T-helper 1 cell treated with Interleukin-12 subunit alpha and Interleukin-12 subunit beta and Interleukin-4 antibody, amounts not matched to agents 30 μg/mL and 1 μg/mL, for 36 hours (primary cell): ENCODE data around the gene ARHGAP35.
"Not testable (repeated sequence)": the region's sequence is repeated elsewhere in the genome, so short reads cannot be mapped to it uniquely, and the experiment has no call there.

Experiments
- H3K27ac Mint-ChIP-seq: one replicate; pipeline ENCODE4 v1.8.0; 2021; ENCODE audit warnings: mild to moderate bottlenecking, mixed read lengths
- H3K27me3 Mint-ChIP-seq: one replicate; pipeline ENCODE4 v1.8.0; 2021; ENCODE audit warnings: low read depth, mixed read lengths
- H3K36me3 Mint-ChIP-seq: one replicate; pipeline ENCODE4 v1.8.0; 2021; ENCODE audit warnings: low read depth, mixed read lengths
- H3K4me1 Mint-ChIP-seq: one replicate; pipeline ENCODE4 v1.8.0; 2021; ENCODE audit warnings: low read depth, mixed read lengths
- H3K4me3 Mint-ChIP-seq: one replicate; pipeline ENCODE4 v1.8.0; 2021; ENCODE audit warnings: mild to moderate bottlenecking, moderate library complexity, mixed read lengths
- H3K9me3 Mint-ChIP-seq: one replicate; pipeline ENCODE4 v1.8.0; 2021; ENCODE audit warnings: mixed read lengths

The ARHGAP35 gene

DNA sequence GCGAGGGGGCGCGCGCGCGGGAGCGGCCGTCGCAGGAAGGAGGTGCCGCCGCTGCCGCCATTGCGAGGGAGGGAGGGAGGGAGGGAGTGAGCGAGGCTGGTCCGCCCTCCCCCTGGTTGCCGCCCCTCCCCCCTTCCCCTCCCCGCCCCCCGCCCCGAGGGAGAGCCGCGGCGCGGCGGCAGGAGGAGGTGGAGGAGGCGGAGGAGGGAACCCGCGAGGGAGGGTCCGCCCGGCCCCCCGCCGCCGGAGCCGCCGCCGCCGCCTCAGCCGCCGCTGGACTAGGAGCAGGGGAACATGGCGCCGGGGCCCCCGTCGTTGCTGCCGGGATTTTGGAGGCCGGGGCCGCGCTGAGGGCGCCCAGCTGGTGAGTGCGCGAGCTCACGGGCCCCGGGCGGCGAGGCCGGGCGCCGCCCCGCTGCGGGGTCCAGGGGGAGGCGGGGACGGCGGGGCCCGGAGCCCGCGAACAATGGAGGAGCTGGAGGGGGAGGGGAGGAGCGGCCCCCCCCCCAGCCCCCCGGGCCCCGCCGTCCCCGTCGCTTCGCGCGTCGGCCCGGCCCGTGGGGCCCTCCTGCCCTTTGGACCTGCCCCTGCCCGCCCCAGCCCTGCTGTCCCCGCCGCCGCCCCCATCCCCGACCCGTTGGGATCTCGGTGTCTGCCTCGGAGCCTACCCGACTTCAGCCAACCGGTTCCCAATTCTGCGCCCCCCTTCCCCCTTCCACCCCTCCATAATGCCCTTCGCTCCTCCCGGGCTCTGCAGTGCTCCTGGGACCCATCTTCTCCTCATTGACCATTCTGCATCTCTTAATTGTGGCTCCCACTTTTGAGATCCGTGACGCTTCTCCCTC lies at the start of gene ARHGAP35:
ARHGAP35 (plus strand) TSS at position 152 of the 845 bp plus-strand sequence. CDS start 57,679 bp downstream, outside the sequence.
- Mint-ChIP-seq H3K27ac (peak within 1 kb of the TSS; percentile 82), H3K27me3 (no peaks in the 10 kb centered on the region), H3K4me1 (peaks cover 19% of the 10 kb centered on the region), H3K9me3 (no peaks in the 10 kb centered on the region), H3K36me3 (peaks cover 7% of the 10 kb centered on the region), H3K4me3 (peak within 1 kb of the TSS; percentile 81)

DNA sequence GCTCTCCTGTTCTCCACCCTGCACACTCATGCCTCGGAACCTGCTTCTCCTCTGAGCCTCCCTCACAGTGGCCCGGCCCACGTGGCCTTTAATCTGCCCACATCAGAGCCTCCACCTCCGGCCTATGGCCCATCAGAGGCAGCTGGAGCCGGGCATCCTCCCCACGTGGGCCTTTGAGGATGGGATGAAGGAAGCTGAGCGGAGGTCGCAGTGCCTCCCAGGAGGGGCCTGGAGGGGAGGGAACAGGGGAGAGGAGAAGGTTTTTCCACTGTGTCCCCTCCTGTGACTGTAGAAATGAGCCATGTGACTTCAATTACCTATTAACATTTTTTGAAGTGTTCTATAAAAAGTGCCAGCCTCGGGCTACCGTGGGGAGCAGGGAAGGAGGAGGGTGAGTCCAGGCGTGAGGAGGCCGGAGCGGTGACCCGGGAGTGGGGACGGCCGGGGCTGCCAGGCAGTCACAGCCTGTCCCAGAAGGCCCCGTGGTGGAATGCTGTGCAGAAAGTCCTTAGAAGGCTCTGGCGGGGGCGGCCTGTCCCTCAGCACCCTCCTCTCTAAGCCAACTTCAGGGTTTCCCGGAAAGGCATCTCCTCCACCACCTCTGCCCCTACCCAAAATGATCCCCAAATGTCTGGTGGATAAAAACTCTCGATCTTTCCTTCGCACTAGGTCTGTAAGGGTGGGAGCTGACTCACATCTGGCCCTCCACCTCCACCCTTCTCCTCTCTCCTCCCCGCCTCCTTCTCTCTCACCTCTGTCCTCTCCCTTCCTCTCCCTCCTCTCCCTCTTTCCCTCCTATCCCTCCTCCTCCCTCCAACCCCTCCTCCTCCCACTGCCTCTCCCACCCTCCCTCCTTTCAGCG lies 47.6 kb upstream of the ARHGAP35 start:
- no peaks in the 10 kb centered on the region for H3K27me3 Mint-ChIP-seq
- no peak overlapping the region for H3K4me3 Mint-ChIP-seq
- H3K27ac Mint-ChIP-seq, result no peak overlapping the region
- H3K9me3 Mint-ChIP-seq, result no peaks in the 10 kb centered on the region
- no peaks in the 10 kb centered on the region for H3K36me3 Mint-ChIP-seq
- H3K4me1 Mint-ChIP-seq, result peaks cover 2% of the 10 kb centered on the region

DNA sequence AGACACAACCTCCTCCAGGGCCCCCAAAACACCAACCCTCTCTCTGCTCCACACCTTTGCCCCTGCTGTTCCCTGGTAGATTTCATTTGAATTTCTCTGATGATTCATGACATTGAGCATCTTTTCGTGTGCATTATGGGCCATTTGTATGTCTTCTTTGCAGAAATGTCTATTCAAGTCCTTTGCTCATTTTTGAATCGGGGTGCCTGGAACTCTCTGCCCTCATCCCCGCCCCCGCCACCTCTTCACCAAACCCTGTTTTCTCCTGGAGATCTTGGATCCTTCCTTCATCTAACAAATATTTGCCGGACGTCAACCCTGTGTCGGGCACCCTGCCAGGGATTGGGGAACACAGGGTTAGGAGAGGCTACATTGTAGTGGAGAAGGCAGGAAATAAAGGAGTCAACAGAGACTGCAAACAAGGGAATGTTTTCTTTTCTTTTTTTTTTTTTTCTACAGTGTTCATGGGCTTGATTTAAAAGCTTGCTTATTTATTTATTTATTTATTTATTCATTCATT lies 46.9 kb upstream of the ARHGAP35 start:
- no peaks in the 10 kb centered on the region for H3K9me3 Mint-ChIP-seq
- H3K27ac Mint-ChIP-seq, result no peak overlapping the region
- H3K36me3 Mint-ChIP-seq, result no peaks in the 10 kb centered on the region
- no peaks in the 10 kb centered on the region for H3K27me3 Mint-ChIP-seq
- peaks cover 2% of the 10 kb centered on the region for H3K4me1 Mint-ChIP-seq
- H3K4me3 Mint-ChIP-seq, result no peak overlapping the region

DNA sequence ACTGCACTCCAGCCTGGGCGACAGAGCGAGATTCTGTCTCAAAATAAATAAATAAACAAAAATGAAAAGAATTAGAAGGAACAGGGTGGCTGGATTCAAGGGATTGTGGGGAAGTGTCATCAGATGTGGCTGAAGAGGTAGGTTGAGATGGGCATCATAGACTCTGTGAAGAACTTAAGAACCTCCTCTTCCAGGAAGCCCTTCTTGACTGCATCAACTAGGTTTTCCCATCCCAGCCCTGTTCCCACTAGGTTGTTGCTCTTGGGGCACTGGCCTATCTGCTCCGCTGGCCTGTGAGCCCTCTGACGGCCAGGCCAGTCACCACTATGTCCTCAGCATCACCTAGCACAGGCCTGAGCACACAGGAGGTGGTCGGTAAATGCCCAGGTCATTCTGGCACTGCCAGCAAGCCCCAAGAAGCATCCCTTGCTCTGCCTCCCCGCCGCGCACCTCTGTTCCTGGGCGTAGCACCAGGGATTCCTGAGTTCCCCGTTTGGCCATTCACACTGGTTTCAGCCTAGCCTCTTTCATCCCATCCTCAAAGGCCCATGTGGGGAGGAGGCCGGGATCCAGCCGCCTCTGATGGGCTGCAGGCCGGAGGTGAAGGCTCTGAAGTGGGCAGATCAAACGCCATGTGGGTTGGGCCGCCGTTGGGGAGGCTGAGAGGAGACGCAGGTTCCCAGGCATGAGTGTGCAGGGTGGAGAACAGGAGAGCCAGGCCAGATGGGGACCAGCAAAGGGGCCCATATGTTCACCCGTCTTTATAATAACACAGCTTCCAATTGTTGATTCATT lies 44.8 kb upstream of the ARHGAP35 start:
- Mint-ChIP-seq H3K27me3 (no peaks in the 10 kb centered on the region), H3K9me3 (no peaks in the 10 kb centered on the region), H3K36me3 (no peaks in the 10 kb centered on the region), H3K27ac (no peak overlapping the region), H3K4me3 (no peak overlapping the region), H3K4me1 (peaks cover 19% of the 10 kb centered on the region)

DNA sequence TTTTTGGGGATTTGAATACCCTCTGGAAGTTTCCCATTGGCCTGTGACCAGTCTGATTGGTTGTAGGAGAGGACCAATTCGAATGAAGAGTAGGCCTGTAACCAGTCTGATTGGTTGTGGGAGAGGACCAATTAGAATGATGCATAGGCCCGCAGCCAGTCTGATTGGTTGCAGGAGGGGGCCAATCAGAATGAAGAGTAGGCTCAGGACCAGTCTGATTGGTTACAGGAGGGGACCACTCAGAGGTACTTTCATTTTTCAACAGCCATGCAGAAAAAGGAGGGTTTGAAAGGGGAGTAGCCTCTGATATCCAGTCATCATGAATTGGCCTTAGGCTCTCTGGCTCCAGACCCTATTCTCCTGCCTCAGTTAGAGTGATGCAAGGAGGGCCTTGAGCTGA lies 42.0 kb upstream of the ARHGAP35 start:
- peaks cover 33% of the 10 kb centered on the region for H3K4me1 Mint-ChIP-seq
- no peaks in the 10 kb centered on the region for H3K36me3 Mint-ChIP-seq
- no peaks in the 10 kb centered on the region for H3K9me3 Mint-ChIP-seq
- H3K27me3 Mint-ChIP-seq, result no peaks in the 10 kb centered on the region
- no peak overlapping the region for H3K4me3 Mint-ChIP-seq
- H3K27ac Mint-ChIP-seq, result no peak overlapping the region

DNA sequence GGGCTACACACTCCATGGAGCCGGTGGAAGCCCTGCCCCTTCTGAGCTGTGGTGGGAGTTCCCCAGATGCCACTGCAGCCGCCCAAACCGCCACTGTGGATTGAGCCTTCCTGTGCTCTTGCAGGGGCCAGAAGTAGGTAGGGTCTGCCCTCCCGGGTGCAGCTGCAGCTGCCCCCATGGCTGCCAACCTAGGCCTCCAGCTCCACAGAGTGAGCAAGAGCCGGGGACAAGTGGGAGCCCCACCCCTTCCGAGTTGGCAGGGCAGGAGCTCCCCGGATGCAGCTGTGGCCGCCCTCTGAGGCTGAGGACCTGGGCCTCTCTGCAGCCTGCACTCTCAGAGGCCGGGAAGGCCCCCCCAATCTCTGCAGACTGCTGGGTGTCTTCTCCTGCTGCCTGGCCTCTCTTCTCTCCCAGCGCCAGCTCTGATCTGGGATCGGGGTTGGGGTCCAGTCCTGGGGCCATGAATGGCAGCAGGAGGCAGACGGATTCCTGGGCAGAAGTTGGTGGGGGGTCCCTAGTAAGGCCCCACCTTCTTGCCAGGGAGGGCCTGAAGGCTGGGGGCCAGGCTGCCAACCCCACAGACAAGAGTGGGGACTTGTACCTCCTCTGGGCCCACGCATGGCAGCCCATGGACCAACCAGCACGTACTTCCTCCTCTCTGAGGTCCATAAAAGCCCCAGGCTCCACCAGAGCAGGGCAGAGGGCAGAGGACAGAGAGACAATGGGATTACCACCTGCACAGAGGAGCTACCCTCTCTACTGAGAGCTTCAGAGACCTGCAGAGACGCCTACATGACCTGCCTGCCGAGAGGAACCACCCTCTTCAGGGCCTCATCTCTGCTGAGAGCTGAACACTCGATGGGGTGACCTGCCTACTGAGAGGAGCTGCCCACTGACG lies 39.0 kb upstream of the ARHGAP35 start:
- no peaks in the 10 kb centered on the region for H3K9me3 Mint-ChIP-seq
- H3K4me1 Mint-ChIP-seq, result peaks cover 48% of the 10 kb centered on the region
- no peaks in the 10 kb centered on the region for H3K27me3 Mint-ChIP-seq

DNA sequence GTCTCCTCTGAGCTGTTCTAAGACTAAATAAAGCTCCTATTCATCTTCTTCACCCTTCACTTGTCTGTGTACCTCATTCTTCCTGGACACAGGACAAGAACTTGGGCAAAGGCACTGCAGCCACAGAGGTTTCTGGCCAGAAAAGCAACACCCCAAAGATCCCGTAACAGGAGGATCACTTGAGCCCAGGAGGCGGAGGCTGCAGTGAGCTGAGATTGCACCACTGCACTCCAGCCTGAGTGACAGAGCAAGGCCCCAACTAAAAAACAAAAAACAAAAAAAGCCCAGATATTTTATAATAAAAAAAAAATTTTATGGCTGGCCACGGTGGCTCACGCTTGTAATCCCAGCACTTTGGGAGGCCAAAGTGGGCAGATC lies 38.4 kb upstream of the ARHGAP35 start:
- not testable (repeated sequence) for H3K36me3 Mint-ChIP-seq, H3K27me3 Mint-ChIP-seq, H3K9me3 Mint-ChIP-seq, H3K4me3 Mint-ChIP-seq
- Mint-ChIP-seq H3K4me1 (peaks cover 48% of the 10 kb centered on the region), H3K27ac (peak overlapping the region; percentile 70)

More for the DNA sequence above, 39.0 kb upstream of the ARHGAP35 start:
- H3K4me3 Mint-ChIP-seq, result no peak overlapping the region
- H3K36me3 Mint-ChIP-seq, result no peaks in the 10 kb centered on the region
- H3K27ac Mint-ChIP-seq, result peak overlapping the region; percentile 75

DNA sequence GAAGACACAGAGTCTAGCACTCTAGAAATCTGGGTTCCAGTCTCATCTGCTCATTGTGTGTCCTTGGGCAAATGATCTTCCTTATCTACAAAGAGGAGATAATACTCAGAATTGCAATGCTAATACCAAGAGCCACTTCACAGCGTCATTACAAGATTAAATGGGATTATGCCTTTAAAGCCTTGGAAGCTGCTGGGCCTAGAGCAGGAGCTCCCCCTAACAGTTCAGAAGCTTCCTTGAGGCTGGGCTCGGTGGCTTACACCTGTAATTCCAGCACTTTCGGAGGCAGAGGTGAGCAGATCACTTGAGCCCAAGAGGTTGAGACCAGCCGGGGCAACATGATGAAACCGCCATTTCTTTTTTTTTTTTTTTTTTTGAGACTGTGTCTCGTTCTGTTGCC lies 37.7 kb upstream of the ARHGAP35 start:
- H3K4me3 Mint-ChIP-seq, result no peak overlapping the region
- no peaks in the 10 kb centered on the region for H3K36me3 Mint-ChIP-seq
- H3K9me3 Mint-ChIP-seq, result no peaks in the 10 kb centered on the region
- H3K27ac Mint-ChIP-seq, result no peak overlapping the region
- H3K27me3 Mint-ChIP-seq, result no peaks in the 10 kb centered on the region
- H3K4me1 Mint-ChIP-seq, result peaks cover 48% of the 10 kb centered on the region

DNA sequence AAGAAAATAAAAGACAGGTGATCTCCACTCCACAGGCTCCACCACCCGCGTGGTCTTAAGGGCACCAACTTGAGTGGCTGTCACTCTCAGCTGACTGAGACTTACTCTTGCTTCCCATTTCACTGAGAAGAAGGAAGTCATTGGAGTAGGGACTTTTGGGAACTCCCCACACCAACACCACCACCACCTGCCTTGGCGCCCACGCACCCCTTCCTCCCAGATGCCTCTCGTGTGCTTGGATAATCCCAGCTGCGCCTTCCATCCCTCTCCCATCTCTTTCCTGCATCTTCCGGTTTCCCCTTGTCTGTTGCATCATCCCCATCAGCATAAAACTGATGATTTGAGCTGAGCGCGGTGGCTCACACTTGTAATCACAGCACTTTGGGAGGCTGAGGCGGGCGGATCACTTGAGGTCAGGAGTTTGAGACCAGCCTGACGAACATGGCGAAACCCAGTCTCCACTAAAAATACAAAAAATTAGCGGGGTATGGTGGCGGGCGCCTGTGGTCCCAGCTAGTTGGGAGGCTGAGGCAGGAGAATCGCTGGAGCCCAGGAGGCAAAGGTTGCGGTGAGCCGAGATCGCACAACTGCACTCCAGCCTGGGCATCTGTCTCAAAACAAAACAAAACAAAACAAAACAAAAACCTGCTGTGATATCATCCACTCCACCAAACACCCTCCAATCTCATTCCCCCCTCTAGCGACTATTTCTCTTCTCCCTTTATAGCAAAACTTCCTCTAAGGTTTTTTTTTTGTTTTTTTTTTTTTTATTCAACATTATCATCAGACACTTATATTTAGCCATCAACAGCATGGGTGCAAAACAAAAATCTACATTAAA lies 35.7 kb upstream of the ARHGAP35 start:
- H3K27ac Mint-ChIP-seq, result peak overlapping the region; percentile 60
- no peak overlapping the region for H3K4me3 Mint-ChIP-seq
- H3K36me3 Mint-ChIP-seq, result no peaks in the 10 kb centered on the region
- peaks cover 42% of the 10 kb centered on the region for H3K4me1 Mint-ChIP-seq
- no peaks in the 10 kb centered on the region for H3K27me3 Mint-ChIP-seq
- H3K9me3 Mint-ChIP-seq, result no peaks in the 10 kb centered on the region

DNA sequence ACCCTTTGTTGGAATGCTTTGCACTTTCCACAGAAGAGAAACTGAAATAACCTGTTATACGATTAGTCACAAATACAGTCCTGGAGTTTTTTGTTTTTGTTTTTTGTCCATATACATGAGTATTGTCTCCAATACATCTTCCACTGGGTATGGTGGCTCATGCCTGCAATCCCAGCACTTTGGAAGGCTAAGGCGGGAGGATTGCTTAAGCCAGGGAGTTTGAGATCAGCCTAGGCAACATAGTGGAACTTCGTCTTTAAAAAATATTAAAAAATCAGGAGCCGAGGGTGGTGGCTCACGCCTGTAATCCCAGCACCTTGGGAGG lies 35.1 kb upstream of the ARHGAP35 start:
- Mint-ChIP-seq H3K36me3 (no peaks in the 10 kb centered on the region), H3K27ac (peak overlapping the region; percentile 60), H3K4me3 (no peak overlapping the region), H3K4me1 (peaks cover 37% of the 10 kb centered on the region), H3K9me3 (no peaks in the 10 kb centered on the region), H3K27me3 (no peaks in the 10 kb centered on the region)

DNA sequence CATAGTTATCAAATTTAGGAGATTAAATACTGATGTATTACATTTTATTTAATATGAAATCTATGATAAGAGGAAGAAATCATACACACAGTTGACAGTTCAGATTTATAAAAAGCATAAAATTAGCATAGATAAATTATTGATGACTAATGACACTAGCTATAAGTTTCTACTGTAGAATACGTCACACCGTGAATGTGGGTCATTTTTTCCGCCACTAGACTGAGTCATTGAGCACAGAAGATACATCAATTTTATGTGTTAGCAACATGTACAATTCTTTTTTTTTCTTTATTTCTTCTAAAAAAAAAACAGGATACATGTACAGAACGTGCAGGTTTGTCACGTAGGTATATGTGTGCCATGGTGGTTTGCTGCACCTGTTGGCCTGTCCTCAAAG lies 32.3 kb upstream of the ARHGAP35 start:
- Mint-ChIP-seq H3K27ac (no peak overlapping the region), H3K9me3 (no peaks in the 10 kb centered on the region), H3K36me3 (no peaks in the 10 kb centered on the region), H3K4me3 (no peak overlapping the region), H3K27me3 (no peaks in the 10 kb centered on the region), H3K4me1 (peaks cover 23% of the 10 kb centered on the region)

DNA sequence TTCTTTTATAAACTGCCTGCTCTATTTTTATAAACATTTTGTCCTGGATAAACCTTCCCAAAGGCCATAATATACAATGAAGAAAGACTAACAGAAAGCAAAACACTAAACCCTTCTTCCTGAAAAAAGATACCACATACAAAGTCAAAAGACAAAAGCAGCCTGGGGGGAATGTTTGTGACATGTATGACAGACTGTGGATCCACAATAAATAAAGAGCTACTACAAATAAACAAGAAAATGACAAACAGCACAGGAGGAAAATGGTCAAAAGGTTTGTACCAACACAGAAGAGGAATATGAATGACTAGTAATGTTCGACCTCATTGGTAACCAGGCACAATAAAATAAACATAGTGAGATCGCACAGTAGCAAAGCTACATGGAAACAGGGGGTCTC lies 29.9 kb upstream of the ARHGAP35 start:
- H3K27ac Mint-ChIP-seq, result no peak overlapping the region
- H3K27me3 Mint-ChIP-seq, result no peaks in the 10 kb centered on the region

DNA sequence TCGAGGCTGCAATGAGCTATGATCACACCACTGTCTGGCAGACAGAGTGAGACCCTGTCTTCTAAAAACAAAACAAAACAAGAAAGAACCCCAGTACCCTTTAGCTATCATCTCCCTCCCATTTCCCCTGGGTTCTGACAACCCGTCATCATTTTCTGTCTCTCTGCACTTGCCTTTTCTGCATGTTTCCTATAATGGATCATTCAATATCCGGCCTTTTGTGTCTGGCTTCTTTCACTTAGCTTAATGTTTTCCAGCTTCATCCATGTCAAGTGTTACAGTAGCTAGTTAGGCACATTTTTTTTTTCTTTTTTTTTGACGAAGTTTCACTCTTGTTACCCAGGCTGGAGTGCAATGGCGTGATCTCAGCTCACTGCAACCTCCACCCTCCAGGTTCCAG lies 26.7 kb upstream of the ARHGAP35 start:
- Mint-ChIP-seq H3K9me3 (no peaks in the 10 kb centered on the region), H3K27me3 (no peaks in the 10 kb centered on the region), H3K4me1 (peaks cover 5% of the 10 kb centered on the region), H3K36me3 (peaks cover 10% of the 10 kb centered on the region), H3K4me3 (no peak overlapping the region), H3K27ac (no peak overlapping the region)

More for the DNA sequence above, 29.9 kb upstream of the ARHGAP35 start:
- no peaks in the 10 kb centered on the region for H3K36me3 Mint-ChIP-seq
- H3K9me3 Mint-ChIP-seq, result no peaks in the 10 kb centered on the region
- H3K4me3 Mint-ChIP-seq, result no peak overlapping the region
- H3K4me1 Mint-ChIP-seq, result peaks cover 6% of the 10 kb centered on the region
